Frontal cortex (tissue), 4 donors: ENCODE data around the gene STK39. TPM values are rescaled to one million over a fixed set of nuclear protein-coding genes. Genes with fewer than 3 reads are reported as not detected.
A peak's percentile ranks its signal among the peaks of the same experiment; 100 is the strongest.
"Not testable (repeated sequence)": the region's sequence is repeated elsewhere in the genome, so short reads cannot be mapped to it uniquely, and the experiment has no call there.

ENCODE experiments used
- DNase-seq, 2 donors: peaks; one replicate each; pipeline ENCODE4 v3.0.0; 2012; ENCODE audit warnings: low spot score in 2 of 2
- FAIRE-seq: peaks from 2 replicates; lab custom pipeline; 2012; peaks lifted over from hg19 to GRCh38; lab: Jason Lieb, UNC
- total RNA-seq: library from RNA; depleted of rRNA; stranded (reverse); fragments of >200 nt; gene quantifications from one replicate; pipeline ENCODE4 v1.2.3, GENCODE V29; 2014
- donor health status: control.
- donor health status: control.
- donor health status: control.

Gene STK39
- total RNA-seq, 1 donor from 2014 or later: 46.1 TPM

DNA sequence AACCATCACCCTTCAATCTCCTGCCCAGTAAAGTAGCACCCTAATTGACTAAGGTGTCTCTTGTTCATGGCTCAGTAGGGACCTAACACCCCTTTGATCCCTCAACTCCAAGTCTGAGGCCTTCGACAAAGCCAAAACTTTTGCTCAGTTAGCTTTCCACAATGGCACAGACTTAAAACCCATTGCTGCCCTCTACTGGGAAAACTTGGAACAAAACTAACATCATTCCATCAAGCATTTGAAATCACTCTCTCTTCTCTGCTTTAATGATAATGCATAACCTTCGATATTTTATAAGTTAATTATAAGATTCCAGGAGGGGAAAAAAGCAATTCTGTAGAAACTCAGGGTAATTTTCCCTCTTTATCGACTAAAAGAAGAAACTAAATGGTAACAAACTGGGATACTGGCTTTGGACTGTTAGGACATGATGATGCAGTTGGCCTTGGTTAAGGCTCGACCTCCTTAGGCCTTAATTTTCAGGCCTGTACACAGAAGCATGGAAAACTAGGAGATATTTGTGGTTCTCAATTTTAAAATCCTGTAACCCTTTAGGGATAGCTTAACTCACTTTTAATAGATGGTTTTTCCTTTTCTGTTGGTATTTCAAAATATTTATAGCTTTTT is 127.8 kb downstream of the STK39 start:
- FAIRE-seq (no peak), DNase-seq (no peak)

DNA sequence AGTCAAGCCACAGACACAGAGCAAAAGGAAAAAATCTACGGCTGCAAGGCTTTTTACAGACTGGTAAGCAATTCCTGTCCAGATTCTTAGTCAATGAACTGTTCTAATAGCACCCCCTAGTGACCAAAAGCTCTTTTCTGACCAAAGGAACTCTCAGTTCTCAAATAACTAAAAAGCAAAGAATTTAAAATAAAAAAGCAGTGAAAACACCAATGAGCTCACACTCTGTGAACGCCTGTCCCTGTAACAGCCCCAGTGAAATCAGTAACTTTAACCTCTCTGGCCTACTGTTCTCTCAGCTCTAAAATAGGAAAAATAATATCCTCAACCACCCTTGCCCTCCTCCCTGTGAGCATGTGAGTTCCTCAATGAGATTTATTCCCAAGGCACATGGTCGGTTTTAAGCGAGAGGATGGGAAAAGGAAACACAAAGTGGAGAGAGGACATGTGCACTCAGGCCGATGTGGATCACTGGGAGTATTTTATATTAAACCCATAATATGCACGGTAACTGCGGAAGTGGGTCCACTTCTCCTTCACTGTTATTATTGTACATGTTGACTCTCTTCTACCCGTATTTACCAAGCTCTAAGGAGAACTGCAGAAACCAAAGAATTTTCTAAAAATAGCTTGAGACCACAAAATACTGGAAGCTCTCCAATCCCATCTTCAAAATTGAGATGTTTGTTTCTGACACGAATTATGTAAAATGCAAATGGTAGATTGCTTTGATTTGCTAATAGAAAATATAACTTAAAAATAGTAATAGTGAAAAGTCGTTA is 128.5 kb downstream of the STK39 start:
- DNase-seq (no peak), FAIRE-seq (no peak)

DNA sequence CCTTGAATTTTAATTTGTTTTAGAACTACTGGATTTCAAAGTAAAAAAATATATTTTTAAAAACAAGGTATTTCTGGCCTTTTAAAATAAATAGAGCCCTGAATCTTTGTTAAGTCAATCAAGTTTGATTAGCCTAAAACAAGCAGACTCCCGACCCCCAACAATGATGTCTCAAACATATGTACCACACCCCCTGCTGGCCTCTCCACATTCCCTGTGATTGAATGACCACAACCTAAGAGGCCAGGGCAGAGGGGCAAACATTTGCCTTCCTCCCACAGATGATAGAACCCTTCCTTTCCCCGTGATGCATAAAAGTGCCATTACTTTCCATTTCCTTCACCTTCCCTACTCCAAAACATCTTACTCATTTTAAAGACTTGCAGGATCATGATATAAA is 130.9 kb downstream of the STK39 start:
- no peak for DNase-seq
- no peak for FAIRE-seq

DNA sequence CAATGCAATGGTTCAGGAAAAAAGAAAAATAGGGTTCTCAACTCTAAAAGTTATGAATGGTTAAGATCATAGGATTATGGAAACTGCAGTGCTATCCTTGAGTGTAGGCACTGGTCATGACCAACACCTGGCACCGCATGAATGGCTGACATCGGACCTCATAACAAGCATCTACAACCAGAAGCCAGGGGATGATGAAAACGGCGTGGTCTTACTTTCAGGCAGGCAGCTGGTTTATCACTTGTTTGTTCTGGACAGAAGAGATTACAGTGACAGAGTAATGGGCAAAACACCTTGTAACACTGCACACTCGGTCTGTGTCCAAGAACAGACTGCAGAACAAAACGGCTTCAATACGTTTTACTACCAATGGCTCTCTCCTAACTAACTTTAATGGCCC is 132.8 kb downstream of the STK39 start:
- DNase-seq (no peak), FAIRE-seq (no peak)

DNA sequence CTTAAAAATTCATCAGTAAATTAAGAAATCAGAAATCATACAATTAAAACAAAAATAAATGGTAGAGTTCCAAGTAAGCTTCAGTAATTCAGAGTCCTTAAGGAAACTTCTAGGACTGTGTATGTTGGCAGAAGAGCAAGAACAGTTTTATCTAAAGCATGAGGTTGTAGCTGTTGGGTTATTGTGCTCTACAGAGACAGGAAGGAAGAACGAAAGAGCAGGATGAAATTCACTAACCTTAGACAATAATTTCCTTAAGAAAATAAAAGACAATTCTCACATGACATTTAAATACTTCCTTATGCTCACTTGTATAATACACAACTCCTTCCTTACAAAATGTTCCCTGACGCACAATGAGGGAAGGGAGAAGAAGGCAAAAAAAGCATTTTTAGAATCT is 133.4 kb downstream of the STK39 start:
- FAIRE-seq (no peak), DNase-seq (no peak)

DNA sequence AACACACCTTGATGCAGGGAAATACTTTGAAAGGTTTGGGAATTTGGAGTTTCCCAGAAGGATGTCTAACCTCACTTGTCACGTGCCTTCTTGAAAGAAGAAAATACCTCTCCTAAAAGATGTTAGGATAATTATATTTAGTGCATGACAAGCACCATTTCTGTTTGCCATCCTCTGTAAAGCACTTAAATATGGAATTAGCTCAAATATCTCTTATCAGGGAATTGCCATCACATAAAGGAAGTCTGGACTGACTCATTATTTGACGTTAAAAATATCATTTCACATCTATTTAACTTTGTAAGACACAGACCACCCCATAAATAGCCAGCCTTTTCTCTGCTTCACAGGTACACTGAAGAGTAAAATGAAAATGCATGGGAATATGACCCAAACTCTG is 140.1 kb downstream of the STK39 start:
- no peak for FAIRE-seq
- DNase-seq: no peak

DNA sequence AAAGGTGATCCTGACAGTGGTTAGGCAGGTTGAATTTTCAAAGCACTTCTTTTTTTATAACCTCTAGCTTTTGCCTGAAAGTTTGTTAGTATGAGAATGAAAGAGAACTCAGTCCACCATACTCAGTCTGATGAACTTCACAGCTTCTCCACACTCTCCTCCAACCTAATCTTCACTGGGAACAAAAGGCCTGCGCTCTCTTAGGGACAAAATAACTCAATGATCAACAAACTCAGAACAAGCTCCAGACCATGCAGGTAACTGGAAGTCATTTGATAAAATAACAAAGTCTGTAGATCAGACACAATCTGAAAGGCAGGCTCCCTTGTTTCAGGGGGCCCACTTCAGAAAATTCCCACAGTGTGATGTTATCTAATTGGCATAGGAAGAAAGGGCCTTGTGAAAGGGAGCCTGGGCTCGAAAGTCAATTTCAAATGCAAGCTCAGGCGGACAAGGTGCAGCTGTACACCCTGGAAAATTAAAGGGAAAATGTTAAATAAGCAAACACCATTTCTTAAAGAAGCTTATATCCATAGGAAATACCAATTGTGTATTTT is 142.2 kb downstream of the STK39 start:
- FAIRE-seq (no peak), DNase-seq (no peak)

DNA sequence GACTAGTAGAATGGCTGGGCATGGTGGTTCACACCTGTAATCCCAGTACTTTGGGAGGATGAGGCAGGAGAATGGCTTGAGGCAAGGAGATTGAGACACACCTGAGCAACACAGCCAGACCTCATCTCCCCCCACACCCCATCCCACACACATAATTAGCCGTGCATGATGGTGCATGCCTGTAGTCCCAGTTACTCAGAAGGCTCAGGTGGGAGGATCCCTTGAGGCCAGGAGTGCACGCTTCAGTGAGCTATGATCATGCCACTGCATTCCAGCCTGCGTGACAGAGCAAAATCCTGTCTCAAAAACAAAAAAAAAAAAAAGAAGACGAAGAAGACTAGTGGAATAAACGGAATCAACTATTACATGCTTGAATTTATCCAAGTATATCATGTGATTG is 150.0 kb downstream of the STK39 start:
- FAIRE-seq (no peak), DNase-seq (no peak)

DNA sequence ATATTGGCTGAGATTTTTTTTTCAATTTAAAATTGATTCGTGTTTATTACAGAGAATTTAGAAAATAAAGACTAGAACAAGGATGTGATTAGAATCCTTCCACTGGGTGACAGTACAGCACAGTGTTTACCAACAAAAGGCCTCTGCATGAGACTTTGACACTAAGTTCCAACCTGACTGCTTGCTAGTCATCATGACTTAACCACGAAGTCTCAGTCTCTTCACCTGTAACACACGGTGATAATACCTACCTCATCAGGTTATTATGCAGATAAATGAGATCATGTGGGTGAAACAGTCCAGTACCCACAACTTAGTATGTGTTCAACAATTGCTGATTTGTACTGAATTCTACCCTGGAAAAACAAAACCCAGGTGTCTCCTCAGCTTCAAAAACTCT is 151.2 kb downstream of the STK39 start:
- FAIRE-seq: no peak

DNA sequence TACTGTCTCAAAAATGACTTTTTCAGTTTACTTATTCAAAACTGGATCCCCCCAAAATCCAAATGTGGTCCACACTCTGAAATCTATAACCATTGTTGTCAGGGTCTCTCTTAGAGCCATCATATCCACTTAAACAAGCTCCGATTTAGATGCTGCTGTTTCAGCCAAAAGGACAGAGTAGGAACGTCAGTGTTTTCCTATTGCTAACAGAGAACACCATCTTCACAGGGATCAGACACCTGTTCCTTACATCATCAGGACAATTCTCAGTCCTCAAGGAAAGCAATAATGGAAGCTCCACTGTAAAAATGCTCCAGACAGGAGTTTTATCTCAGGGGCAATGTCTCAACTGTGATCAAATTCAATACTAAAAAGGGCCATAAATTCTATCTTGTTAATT is 155.4 kb downstream of the STK39 start:
- FAIRE-seq (no peak), DNase-seq (no peak)

More for the DNA sequence above, 151.2 kb downstream of the STK39 start:
- DNase-seq: no peak

DNA sequence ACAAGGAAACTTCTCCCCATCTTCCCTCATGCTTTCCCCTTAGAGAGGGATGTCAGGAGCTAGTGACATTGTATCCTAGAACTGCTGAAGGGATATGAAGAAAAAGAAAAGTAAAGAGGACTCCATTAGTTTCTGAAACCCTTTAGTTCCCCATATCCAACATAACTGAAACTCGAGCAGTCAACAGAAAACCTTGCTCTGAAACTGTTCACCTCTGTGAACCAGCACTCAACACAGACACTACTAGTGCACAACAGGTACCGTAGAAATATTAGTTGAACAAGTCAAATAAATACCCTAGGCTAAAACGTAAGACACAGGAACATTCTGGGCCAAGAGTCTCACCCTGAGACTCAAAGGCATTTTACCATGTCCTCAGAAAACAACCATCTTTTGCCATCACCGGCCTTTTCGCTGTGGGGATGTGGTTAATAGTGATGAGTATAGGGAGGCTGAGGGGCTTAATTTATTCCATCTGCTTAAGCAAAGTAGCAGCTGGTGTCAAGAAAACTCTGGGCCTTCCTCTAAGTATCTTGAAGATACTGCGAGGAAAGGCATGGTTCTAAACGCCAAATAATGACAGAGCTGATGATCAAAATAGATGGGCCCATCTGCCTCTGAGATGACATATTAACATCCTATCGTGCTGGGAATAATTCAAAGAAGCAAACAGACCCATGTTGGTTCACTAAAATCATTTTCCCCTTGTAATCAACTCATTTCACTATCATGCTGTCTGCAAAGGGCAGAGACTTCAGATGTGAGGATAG is 156.8 kb downstream of the STK39 start:
- FAIRE-seq: no peak
- no peak for DNase-seq

DNA sequence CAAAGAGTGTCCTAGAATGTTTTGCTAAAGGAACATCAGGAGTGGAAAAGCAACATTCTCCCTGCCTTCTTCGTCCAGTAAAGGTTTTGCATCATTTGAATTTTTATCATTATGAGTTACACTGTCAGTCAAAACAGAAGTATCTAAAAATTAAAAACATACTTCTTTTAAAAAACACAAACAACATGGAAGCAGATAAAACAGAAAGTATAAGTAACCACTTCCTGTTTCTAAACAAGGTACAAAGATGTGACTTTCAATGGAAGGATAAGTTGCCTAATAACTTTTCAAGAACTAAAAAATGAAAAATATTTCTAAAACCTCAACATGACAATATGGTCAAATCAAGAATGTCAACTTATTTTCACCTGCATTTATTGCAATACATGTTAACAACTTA is 158.2 kb downstream of the STK39 start:
- no peak for DNase-seq
- no peak for FAIRE-seq

DNA sequence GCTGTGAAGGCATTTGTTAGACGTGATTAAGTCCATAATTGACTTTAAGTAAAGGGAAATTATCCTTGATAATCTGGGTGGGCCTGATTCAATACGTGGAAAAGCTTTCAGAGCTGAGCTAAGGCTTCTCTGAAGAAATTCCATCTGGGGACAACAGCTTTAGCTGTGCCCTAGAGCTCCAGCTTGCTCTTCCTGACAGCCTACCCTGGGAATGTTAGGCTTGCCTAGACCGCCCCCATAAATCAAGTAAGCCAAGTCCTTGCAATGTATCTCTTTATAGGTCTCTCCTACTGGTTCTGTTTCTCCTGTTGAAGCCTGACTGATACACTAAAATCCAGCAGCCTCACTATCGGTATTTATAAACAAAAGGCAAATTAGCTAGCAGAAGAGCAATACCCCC is 160.0 kb downstream of the STK39 start:
- DNase-seq: no peak
- FAIRE-seq: no peak

DNA sequence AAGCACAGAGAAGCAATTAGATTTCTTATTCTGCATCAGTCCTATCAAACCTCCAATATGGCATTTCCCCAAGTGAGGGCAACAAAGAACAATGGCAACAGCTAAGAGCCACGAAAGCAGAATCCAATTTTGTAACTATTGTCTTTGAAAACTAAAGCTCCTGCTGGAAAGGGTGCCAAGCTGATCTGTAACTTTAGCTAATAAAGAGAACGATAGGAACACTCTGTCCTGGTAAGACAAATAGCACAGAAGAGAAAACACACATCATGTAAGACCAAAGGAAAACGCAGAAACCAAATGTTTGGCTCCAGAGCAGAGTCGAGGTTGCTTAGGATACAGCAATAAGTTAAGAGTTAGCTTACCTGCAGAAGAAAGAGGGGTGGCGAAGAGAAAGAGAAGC is 160.5 kb downstream of the STK39 start:
- DNase-seq (peak; percentile 4 to 15), FAIRE-seq (no peak)

DNA sequence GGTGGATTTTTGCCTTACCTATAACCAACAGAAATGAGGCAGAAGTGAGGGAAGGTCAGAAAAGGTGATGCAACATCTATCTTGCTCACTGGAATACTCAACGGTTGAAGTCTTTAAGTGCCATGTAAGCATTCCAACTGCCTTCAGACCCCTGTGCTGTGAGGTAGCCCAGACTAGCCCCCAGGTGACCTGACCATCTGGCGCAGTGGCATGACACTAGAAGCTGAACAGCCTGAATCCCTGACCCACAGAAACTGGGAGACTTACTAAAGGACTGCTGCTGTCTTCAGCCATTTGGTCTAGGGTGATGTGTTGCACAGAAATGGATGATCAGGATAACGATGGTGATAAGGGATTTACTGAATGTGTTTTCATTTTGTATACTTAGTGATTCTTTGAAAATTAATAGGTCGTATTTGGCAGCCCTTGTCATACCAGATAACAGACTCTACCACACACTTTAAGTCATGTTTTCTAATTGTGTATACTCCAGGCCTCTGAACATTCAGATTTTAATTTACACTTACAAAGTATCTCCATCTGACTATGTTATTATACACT is 161.5 kb downstream of the STK39 start:
- DNase-seq (no peak), FAIRE-seq (no peak)

DNA sequence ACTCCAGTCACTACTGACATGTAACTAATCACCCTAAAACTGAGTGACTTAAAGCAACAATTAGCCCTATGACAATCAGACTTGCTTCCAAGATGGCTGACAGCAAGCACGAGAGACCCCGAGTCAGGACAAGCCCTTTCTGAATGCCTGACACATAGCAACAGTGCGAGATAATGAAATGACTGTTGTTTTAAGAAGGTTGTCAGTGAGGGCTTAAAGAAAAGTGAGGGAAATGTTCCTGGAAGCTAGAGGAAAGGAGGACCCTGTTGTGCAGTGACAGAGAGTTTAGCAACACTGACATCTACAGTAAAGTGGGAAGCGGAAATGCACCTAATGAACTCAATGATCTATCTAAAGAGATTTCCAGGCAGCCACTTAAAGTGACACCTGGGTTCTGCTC is 163.1 kb downstream of the STK39 start:
- DNase-seq (no peak), FAIRE-seq (no peak)

DNA sequence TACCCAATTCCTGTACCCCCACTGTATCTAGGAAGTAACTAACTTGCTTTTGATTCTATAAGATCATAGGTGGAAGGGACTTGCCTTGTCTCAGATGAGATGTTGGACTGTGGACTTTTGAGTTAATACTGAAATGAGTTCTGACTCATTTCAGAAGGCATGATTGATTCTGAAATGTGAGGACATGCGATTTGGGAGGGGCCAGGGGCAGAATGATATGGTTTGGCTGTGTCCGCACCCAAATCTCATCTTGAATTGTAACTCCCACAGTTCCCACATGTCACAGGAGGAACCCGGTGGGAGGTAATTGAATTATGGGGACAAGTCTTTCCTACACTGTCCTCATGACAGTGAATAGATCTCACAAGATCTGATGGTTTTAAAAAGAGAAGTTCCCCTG is 165.9 kb downstream of the STK39 start:
- not testable (repeated sequence) for FAIRE-seq, DNase-seq

DNA sequence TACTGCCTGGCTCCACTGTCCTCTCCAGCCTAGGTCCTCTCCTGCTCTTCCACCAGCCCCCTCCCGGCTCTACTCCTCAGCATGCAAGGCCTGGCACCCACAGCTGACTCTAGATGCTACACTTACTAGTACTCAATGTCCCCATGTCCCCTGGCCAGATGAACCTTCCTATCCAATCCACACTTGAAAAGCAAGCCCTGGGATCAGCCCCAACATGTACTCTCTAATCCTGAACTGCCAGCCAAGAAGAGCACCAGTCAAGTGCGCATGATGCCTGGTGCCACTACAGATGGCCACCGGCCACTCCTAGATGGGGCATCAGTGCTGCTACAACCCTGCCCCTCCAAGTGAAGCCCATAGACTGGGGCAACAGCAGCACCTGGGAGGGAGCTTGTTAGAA is 168.2 kb downstream of the STK39 start:
- no peak for FAIRE-seq
- no peak for DNase-seq

DNA sequence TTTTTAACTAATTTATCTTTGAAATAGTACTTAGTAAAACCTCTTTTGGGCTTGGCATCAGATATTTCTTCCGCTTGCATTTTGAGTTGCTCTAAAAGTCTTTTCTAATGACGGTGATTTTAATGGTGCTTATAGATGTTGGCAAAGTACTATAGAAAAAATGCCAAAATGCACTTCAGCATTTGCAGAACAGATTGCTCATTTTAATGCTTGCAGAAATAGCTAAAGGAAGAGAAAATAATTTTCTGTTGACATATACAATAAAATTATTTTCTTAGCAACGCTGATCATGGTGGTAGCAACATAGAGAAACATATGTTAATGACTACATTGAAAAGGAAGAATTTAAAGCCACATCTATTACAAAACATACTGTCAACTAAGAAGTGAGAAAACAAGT is 170.7 kb downstream of the STK39 start:
- no peak for DNase-seq
- no peak for FAIRE-seq

DNA sequence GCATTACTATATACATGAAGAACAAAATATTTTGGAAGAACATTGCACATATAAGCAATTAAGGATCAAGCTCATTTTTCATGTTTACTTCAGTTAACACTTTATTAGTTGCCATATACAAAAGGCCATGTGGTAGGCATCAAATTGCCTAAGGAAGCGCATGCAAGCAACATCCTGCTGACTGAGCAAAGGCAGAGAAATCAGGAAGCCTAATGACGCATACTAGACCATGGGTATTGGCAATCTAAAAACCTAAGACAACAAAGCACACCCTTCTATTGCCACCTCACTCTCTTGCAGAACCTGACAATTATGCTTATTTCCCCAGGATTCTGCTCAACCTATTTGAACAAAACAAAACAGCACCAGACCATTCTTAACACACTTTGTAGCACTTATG is 171.9 kb downstream of the STK39 start:
- FAIRE-seq: no peak

More for the DNA sequence above, 171.9 kb downstream of the STK39 start:
- no peak for DNase-seq
